ENCODE data around the gene SOCS3. TPM values are rescaled to one million over a fixed set of nuclear protein-coding genes. Genes with fewer than 3 reads are reported as not detected.

Gene SOCS3
- total RNA-seq, 1 donor, result 118 TPM

GRCh38 chr17:78353834-78354233 lies 6.0 kb downstream of the SOCS3 start:
- no peak for DNase-seq (ENCODE audit: low read depth in 2 of 3, low spot score in 2 of 3)

GRCh38 chr17:78351449-78352006 lies 8.3 kb downstream of the SOCS3 start:
- no peak for DNase-seq (ENCODE audit: low read depth in 2 of 3, low spot score in 2 of 3)

GRCh38 chr17:78349891-78350642 lies 9.8 kb downstream of the SOCS3 start:
- DNase-seq (ENCODE audit: low read depth in 2 of 3, low spot score in 2 of 3), result no peak

GRCh38 chr17:78348055-78348770 lies 11.7 kb downstream of the SOCS3 start:
- no peak for DNase-seq (ENCODE audit: low read depth in 2 of 3, low spot score in 2 of 3)

GRCh38 chr17:78347453-78347852 lies 12.4 kb downstream of the SOCS3 start:
- no peak for DNase-seq (ENCODE audit: low read depth in 2 of 3, low spot score in 2 of 3)

- DNase-seq (ENCODE audit: low read depth in 2 of 3, low spot score in 2 of 3), result no peak
These were observed 13.1 kb downstream of the SOCS3 start for GRCh38 chr17:78346605-78347250.

- DNase-seq (ENCODE audit: low read depth in 2 of 3, low spot score in 2 of 3), result no peak
These were observed 13.9 kb downstream of the SOCS3 start for GRCh38 chr17:78345791-78346494.

- no peak for DNase-seq (ENCODE audit: low read depth in 2 of 3, low spot score in 2 of 3)
These were observed 14.7 kb downstream of the SOCS3 start for GRCh38 chr17:78345172-78345571.

GRCh38 chr17:78344666-78345065 lies 15.2 kb downstream of the SOCS3 start:
- DNase-seq (ENCODE audit: low read depth in 2 of 3, low spot score in 2 of 3), result no peak

- peak in 2 of 3 donors; percentile 54 to 81 for DNase-seq (ENCODE audit: low read depth in 2 of 3, low spot score in 2 of 3)
These were observed 16.2 kb downstream of the SOCS3 start for GRCh38 chr17:78343543-78344201.

- peak in 1 of 3 donors; percentile 61 for DNase-seq (ENCODE audit: low read depth in 2 of 3, low spot score in 2 of 3)
These were observed 16.7 kb downstream of the SOCS3 start for GRCh38 chr17:78343187-78343542.

GRCh38 chr17:78342449-78343186 lies 17.3 kb downstream of the SOCS3 start:
- no peak for DNase-seq (ENCODE audit: low read depth in 2 of 3, low spot score in 2 of 3)

GRCh38 chr17:78341559-78342448 lies 18.1 kb downstream of the SOCS3 start:
- no peak for DNase-seq (ENCODE audit: low read depth in 2 of 3, low spot score in 2 of 3)

GRCh38 chr17:78340183-78340955 lies 19.5 kb downstream of the SOCS3 start:
- no peak for DNase-seq (ENCODE audit: low read depth in 2 of 3, low spot score in 2 of 3)

- no peak for DNase-seq (ENCODE audit: low read depth in 2 of 3, low spot score in 2 of 3)
These were observed 21.2 kb downstream of the SOCS3 start for GRCh38 chr17:78338486-78339259.

- DNase-seq (ENCODE audit: low read depth in 2 of 3, low spot score in 2 of 3), result no peak
These were observed 22.4 kb downstream of the SOCS3 start for GRCh38 chr17:78337244-78338109.
